Glutamatergic neuron (in vitro differentiated cells): ENCODE data around the gene GTF2A1. TPM values are rescaled to one million over a fixed set of nuclear protein-coding genes. Genes with fewer than 3 reads are reported as not detected.
"Not testable (repeated sequence)": the region's sequence is repeated elsewhere in the genome, so short reads cannot be mapped to it uniquely, and the experiment has no call there.

Experiments used
- DNase-seq: peaks from one replicate; pipeline ENCODE4 v3.0.0; 2022
- H3K27ac Mint-ChIP-seq: one replicate; pipeline ENCODE4 v1.8.0; 2020; ENCODE audit warnings: mild to moderate bottlenecking, mixed read lengths, inconsistent platforms; ENCODE audit not compliant: unreplicated experiment
- H3K27me3 Mint-ChIP-seq: one replicate; pipeline ENCODE4 v1.8.0; 2020; ENCODE audit warnings: mild to moderate bottlenecking, moderate library complexity, mixed read lengths, inconsistent platforms; ENCODE audit not compliant: unreplicated experiment
- H3K36me3 Mint-ChIP-seq: one replicate; pipeline ENCODE4 v1.8.0; 2020; ENCODE audit warnings: mild to moderate bottlenecking, mixed read lengths, inconsistent platforms; ENCODE audit not compliant: unreplicated experiment
- H3K4me1 Mint-ChIP-seq: one replicate; pipeline ENCODE4 v1.8.0; 2020; ENCODE audit warnings: mild to moderate bottlenecking, low read depth, mixed read lengths, inconsistent platforms; ENCODE audit not compliant: unreplicated experiment
- H3K4me3 Mint-ChIP-seq: one replicate; pipeline ENCODE4 v1.8.0; 2020; ENCODE audit warnings: mild to moderate bottlenecking, mixed read lengths, inconsistent platforms; ENCODE audit not compliant: unreplicated experiment
- H3K9me3 Mint-ChIP-seq: one replicate; pipeline ENCODE4 v1.8.0; 2020; ENCODE audit warnings: mild to moderate bottlenecking, moderate library complexity, mixed read lengths, inconsistent platforms; ENCODE audit not compliant: unreplicated experiment
- total RNA-seq: library from RNA; stranded (reverse); fragmentation: NEBNext Ultra II Directional; extraction: Animal tissue kit (Norgen Biotek cat#: 25700); gene quantifications from one replicate; pipeline ENCODE4 v1.2.1, GENCODE V29; 2021; ENCODE audit not compliant: unreplicated experiment
- TF ChIP-seq, protein P1 (sequence below): fragments of 200-600 bp; sonication (generic); IDR thresholded peaks from one replicate; pipeline ENCODE4 v1.5.0; 2021; ENCODE audit not compliant: partially characterized antibody, unreplicated experiment

GTF2A1 gene
- total RNA-seq, 1 donor from 2014 or later = 62.3 TPM

DNA sequence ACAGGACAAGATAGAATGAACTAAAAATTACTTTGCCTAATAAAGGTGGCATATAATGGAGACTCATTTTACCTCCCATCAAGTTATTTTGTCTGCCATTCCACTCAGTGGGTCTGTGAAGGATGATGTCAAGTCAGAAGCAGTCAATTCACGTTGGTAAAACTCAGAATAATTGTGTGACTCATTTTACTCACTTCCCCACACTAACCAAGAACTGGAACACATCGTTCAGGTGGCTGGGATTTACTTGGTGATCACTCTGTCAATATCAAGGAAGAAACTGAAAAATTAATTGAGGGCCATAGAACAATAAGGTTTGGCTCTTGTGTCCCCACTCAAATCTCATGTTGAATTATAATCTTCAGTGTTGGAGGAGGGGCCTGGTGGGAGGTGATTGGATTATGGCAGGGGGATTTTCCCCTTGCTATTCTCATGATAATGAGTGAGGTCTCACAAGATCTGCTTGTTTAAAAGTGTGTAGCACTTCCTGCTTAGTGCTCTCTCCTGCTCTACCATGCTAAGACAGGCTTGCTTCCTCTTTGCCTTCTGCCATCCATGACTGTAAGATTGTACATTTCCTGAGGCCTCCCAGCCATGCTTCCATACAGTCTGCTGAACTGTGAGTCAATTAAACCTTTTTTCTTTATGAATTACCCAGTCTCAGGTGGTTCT lies 35.7 kb upstream of the GTF2A1 start:
- peaks cover 2% of the 10 kb centered on the region for H3K9me3 Mint-ChIP-seq
- H3K36me3 Mint-ChIP-seq = peaks cover 16% of the 10 kb centered on the region
- H3K4me1 Mint-ChIP-seq = no peaks in the 10 kb centered on the region
- H3K27ac Mint-ChIP-seq = no peak overlapping the region
- TF ChIP-seq, protein P1, sequence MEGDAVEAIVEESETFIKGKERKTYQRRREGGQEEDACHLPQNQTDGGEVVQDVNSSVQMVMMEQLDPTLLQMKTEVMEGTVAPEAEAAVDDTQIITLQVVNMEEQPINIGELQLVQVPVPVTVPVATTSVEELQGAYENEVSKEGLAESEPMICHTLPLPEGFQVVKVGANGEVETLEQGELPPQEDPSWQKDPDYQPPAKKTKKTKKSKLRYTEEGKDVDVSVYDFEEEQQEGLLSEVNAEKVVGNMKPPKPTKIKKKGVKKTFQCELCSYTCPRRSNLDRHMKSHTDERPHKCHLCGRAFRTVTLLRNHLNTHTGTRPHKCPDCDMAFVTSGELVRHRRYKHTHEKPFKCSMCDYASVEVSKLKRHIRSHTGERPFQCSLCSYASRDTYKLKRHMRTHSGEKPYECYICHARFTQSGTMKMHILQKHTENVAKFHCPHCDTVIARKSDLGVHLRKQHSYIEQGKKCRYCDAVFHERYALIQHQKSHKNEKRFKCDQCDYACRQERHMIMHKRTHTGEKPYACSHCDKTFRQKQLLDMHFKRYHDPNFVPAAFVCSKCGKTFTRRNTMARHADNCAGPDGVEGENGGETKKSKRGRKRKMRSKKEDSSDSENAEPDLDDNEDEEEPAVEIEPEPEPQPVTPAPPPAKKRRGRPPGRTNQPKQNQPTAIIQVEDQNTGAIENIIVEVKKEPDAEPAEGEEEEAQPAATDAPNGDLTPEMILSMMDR = no peak
- DNase-seq = no peak
- H3K27me3 Mint-ChIP-seq = peaks cover 10% of the 10 kb centered on the region
- no peak overlapping the region for H3K4me3 Mint-ChIP-seq

DNA sequence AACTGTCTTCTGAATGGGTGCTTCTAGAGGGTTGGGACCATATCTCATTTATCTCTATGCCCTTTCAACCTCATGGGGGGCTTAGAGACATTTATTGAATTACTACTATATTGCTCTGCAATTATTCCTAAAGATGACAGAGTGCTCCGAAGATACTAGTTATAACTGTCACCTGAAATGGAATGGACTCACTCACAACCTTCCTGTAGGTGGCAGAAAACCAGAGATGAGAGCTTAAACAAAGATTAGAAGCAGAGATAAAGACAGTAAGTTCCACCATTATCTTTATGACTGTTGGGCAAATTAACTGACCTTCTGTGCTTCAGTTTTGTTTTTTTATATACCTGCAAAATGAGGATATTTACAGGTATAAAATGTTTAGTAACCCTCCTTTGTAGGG lies 31.5 kb upstream of the GTF2A1 start:
- no peak for DNase-seq
- H3K4me1 Mint-ChIP-seq = no peaks in the 10 kb centered on the region
- no peak overlapping the region for H3K4me3 Mint-ChIP-seq
- peaks cover 2% of the 10 kb centered on the region for H3K9me3 Mint-ChIP-seq
- H3K27ac Mint-ChIP-seq = no peak overlapping the region
- TF ChIP-seq, protein P1 = no peak
- H3K36me3 Mint-ChIP-seq = peaks cover 11% of the 10 kb centered on the region
- no peaks in the 10 kb centered on the region for H3K27me3 Mint-ChIP-seq

DNA sequence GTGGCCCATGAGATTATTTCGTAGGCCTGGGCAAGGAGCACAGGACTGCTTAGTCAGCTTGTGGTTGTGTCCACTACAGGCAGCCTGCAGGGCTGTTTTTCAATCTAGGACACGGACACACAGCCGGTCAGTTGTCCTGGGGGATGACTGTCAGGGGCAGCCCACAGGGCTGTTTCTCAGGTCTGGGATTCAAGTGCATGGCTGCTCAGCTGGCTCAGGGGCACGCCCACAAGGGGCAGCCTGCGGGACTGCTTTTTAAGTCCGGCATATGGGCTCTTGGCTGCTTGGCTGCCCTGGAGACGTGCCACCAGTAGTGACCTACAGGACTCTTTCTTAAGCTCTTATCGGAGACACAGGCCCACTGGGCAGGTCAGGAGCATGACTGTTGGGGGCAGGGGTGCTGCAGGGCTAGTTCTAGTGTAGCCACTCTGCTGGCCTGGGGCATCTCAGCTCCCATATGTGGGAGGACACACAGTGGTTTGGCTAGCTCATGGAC lies 26.6 kb upstream of the GTF2A1 start:
- Mint-ChIP-seq H3K36me3 (peaks cover 26% of the 10 kb centered on the region), H3K4me3 (no peak overlapping the region), H3K27ac (no peak overlapping the region), H3K9me3 (peaks cover 16% of the 10 kb centered on the region), H3K27me3 (peaks cover 5% of the 10 kb centered on the region), H3K4me1 (no peaks in the 10 kb centered on the region)
- TF ChIP-seq, protein P1 = no peak
- no peak for DNase-seq

DNA sequence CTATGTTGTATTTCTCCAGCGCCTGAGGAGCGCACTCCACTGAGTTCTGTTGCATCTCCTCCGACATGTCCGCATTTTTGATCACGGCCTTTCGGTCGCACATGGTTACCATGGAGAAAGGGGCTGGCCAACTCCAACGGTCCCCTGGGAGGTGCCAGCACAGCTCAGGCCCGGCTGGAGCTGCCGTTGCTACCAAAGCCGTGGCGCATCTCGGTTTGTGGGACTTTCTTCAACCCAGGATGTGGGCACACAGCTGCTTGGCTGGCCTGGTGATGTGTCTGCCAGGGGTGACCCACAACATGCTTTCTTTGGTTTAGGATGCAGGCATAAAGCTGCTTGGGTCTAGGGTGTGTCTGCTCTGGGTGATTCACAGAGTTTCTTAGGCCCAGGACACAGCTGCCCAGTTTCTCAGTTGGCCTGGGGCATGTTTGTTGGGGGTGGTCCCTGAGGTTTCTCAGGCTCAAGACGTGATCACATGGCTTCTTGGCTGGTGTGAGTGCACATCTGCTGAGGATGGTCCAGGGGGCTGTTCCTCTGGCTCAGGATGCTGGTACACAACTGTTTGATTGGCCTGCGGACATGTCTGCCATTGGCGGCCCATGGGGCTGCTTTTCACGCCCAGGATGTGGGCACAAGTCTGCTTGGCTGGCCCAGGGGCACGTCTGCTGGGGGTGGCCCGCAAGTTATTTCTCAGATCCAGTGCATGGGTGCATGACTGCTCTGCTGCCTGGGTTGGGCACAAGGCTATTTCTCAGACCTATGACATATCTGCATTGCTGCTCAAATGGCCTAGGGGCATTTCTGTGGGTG lies 25.9 kb upstream of the GTF2A1 start:
- Mint-ChIP-seq H3K4me1 (no peaks in the 10 kb centered on the region), H3K9me3 (peaks cover 16% of the 10 kb centered on the region), H3K27me3 (peaks cover 5% of the 10 kb centered on the region), H3K4me3 (no peak overlapping the region), H3K27ac (no peak overlapping the region), H3K36me3 (peaks cover 26% of the 10 kb centered on the region)
- no peak for DNase-seq
- TF ChIP-seq, protein P1 = no peak

DNA sequence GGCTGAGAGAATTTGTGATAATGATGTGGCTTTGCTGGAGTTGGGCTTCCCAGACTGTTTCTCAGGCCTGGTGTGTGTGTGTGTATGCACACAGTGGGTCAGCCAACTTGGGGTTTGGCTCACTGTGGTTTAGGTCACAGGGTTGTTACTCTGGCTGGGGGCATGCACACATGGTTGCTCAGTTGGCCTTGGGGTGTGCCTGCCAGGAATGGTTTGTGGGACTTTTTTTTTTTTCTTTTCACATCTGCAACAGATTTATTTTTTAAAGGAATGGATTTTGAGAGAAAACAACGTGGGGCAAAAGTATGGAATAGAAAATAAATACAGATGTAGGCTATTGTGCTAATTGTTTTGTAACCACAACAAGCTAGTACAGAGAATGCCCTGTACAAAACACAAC lies 25.0 kb upstream of the GTF2A1 start:
- peaks cover 16% of the 10 kb centered on the region for H3K9me3 Mint-ChIP-seq
- DNase-seq = no peak
- peaks cover 5% of the 10 kb centered on the region for H3K27me3 Mint-ChIP-seq
- H3K27ac Mint-ChIP-seq = no peak overlapping the region
- peaks cover 26% of the 10 kb centered on the region for H3K36me3 Mint-ChIP-seq
- H3K4me1 Mint-ChIP-seq = no peaks in the 10 kb centered on the region
- TF ChIP-seq, protein P1 = no peak
- H3K4me3 Mint-ChIP-seq = no peak overlapping the region

DNA sequence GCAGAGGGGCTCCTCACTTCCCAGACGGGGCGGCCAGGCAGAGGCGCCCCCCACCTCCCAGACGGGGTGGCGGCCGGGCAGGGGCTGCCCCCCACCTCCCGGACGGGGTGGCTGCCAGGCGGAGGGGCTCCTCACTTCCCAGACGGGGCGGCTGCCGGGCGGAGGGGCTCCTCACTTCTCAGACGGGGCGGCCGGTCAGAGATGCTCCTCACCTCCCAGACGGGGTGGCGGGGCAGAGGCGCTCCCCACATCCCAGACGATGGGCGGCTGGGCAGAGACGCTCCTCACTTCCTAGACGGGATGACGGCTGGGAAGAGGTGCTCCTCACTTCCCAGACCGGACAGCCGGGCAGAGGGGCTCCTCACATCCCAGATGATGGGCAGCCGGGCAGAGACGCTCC lies 23.7 kb upstream of the GTF2A1 start:
- H3K9me3 Mint-ChIP-seq = peaks cover 16% of the 10 kb centered on the region
- not testable (repeated sequence) for H3K27me3 Mint-ChIP-seq, H3K4me1 Mint-ChIP-seq, H3K4me3 Mint-ChIP-seq, H3K27ac Mint-ChIP-seq, DNase-seq
- peaks cover 26% of the 10 kb centered on the region for H3K36me3 Mint-ChIP-seq
